GM21825 (cell line): Measurements from ENCODE around the gene FRS2.

Source experiments
- ATAC-seq: cut with Tn5 transposase; IDR thresholded peaks from one replicate; pipeline ENCODE4 v1.9.1; 2021; ENCODE audit warnings: mild to moderate bottlenecking, moderate library complexity; ENCODE audit not compliant: unreplicated experiment

Gene FRS2

DNA sequence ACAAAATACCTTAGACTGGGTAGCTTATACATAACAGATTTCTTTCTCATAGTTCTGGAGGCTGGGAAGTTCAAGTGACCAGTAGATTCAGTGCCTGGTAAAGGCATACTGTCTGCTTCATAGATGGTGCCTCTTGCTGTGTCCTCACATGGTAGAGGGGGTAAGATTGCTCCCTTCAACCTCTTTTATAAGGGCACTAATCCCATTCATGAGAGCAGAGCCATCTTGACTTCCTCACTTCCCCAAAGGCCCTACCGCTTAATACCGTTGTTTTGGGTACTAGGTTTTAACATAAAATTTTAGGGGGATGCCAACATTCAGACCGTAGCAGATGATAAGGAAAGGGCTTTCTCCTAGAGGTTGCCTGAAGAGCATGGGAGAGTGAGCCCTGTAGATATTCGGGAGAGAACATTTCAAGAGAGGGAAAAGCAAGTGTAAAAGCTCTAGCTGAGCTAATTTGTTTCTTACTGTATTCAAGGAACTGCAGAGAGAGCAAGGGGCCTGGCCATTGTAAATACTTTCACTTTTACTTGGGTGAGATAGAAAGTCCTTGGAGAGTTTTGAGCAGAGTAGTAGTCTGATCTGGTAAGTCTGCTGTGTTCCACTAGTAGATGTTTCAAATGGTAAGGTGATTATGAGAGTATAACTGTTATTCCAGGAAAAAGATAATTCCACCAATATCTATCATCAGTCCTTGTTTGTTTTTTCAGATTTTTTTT is 27.3 kb downstream of the FRS2 start:
- ATAC-seq, result peak; percentile 80

DNA sequence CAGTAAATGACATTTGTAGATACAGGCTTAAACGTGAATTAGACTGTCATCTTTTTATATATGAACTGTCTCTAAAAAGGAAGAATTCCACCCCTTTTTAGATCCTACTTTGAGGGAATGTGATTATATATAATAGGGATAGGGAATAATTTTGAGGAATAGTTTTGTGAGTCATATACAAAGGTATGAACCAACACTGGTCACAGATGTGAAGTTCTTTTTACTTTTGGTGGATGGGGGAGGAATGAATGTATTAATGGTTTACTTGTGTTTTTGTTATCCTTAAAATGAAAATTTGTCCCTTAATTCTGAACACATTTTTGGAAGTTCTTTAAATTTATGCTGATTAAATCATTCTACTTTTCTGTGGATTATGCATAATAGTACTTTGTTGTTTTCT is 30.4 kb downstream of the FRS2 start:
- no peak for ATAC-seq

DNA sequence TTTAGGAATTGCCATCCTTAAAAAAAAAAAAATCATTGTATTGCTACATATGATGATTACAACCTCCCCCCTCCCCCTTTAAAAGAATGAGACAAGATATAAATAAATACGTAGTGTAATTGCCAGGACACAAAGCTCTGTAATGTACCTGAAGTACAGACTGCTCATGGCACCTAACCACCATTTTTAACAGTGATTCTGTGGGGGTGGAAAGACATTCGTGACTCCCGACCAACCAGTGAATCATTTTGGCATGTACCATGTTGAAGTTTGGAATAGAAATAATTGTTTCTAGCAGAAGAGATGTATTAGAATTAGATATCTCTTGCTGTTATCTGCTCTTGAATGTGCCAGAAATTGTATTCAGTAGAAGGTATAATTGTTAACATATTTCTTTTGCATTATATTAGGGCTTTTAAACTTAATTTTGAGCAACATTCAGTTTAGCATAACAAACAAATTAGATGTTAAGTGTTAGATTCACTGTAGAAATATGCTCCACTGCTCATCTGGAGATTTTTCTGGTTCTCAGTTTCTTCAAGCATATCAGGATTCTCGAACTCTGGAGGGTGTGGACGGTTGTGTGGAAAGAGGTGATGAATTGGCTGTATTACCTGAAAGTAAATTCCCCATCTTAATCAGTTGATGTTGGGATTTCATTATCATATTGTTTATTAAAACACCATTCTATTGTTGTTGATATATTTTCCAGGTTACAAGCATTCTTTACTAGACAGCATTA is 31.1 kb downstream of the FRS2 start:
- ATAC-seq, result no peak

DNA sequence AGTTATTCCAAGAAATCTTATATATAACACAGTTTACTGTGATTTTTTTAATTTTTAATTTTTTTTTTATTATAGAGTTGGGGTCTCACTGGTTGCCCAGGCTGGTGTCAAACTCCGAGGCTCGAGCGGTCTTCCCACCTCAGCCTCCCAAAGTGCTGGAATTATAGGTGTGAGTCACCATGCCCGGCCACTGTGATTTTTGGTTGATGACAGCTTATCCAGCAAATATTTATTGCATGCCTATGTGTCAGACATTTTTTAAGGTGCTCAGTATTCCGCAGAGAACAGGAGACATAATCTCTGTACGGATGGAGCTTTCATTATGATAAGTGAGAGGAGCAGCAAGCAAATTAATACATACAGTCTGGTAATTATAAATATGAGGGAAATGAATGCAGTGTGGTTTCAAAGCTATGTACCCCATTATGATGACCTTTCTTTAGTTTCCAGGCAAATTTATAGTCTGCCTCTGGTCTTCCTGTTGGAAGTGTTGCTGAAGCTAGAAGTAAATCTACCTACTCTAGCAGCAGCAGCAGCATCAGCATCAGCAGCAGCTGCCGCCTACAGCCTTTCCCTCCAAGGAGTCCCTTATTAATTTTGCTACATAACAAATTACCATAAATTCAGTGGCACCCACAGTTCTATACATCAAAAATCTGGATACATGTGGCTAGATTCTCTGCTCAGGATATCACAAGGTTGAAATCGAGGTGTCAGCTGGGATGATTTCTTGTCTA is 32.3 kb downstream of the FRS2 start:
- no peak for ATAC-seq

DNA sequence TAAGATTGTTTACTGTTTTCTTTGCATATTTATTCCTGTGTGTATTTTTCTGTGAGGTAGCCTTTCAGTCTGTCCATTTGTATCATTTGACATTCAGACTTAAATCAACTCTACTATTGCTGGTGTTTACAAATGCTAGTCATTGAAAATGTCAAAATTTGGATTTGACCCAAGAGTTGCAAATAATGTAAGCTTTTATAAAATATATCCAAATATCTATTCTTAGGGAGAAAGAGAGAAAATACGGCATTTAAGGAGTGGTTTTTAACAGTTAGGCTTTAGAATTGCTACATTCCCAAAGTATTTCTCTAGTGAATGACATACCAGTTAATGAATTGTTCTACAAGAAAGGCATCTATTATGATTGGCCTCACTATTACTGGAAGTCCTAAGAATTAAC is 37.9 kb downstream of the FRS2 start:
- ATAC-seq, result no peak

DNA sequence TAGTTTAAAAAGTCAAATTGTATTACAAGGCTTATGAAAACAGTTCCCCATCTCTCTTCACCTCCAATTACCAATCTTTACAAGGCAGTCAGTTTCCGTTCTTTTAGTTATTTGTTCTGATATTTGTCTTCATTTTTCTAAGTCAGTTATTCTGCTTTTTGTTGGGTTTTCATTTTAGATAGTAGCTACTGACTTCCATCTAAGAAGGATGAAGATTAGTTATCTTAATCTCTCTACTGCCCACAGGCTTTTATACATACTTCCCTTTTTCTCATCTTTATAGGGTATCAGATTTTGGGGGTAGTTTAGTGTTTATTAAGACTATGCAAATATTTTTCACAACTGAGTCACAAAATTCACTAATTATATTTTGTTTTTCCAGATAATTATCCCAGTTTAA is 38.4 kb downstream of the FRS2 start:
- no peak for ATAC-seq

DNA sequence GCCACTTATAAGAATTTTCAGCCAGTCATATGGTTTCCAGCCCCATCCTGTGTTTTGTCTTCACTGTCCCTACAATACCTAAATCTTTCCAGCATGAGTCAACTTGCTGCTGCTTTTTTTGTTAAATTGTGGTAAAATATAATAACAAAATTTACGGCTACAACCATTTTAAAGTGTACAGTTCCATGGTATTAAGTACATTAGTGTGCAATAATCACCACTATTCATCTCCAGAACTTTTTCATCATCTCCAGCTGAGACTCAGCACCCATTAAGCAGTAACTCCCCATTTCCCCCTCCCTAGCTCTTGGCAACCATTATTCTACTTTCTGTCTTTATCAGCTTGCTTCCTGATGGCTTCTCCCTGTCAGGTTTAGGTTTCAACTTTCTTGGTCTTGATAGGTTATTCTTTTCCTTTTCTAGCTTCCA is 39.1 kb downstream of the FRS2 start:
- ATAC-seq, result no peak

DNA sequence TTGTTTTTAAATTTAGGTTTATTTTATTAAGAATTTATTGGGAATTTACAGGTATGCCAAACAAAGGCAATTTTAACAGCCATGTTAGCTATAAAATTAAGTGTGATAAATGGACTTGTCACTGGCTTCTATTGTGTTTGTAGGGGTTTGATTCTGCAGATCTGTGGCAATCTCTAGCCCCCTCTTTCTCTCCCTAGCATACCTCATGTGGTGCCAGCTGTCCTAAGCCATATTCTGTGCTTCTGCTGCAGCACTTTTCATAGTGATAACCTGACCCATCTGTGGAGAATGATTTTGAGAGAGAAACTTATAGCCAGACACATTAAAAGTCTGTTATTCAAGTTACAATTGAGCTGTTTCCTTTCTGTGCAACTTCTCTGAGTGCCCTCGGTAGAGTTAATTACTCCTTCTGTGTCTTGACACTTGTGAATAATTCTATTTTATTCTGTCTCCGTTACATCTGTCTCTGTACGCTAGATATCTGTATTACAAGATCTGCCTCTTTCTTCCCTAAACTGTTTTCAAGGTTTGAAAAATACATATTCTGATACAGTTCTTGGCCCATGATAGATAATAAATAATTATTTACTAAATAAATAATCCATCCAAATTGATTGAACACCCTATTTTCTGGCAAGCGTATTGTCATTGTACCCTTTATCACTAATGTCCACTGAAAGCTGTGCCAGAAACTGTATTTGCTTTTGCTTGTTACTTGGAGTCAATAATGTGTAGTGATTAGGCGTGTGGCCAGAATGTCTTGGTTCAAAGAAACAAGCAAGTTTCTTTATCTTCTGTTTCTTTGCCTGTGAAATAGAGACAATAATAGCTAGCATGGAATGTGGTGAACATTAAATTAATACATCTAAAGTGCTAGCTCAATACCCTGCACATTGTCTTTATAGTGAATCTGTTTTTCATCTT is 40.0 kb downstream of the FRS2 start:
- no peak for ATAC-seq

DNA sequence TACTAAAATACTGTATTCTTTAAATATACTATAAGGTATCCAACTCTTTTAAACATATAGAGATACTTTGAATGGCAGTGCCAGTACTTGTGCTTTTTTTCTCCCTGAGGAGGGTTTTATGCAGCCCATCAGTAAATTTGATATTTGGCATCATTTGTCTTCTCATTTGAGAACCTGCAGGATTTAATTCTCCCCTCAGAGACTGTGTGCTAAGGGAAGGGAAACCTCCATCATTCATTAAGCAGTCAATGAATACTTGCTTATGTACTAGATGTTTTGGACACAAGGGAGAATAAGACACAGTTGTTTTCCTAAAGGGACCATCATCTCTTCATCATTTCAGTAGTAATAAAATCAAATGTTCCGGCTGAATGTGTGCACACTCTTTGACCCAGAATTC is 40.8 kb downstream of the FRS2 start:
- no peak for ATAC-seq

DNA sequence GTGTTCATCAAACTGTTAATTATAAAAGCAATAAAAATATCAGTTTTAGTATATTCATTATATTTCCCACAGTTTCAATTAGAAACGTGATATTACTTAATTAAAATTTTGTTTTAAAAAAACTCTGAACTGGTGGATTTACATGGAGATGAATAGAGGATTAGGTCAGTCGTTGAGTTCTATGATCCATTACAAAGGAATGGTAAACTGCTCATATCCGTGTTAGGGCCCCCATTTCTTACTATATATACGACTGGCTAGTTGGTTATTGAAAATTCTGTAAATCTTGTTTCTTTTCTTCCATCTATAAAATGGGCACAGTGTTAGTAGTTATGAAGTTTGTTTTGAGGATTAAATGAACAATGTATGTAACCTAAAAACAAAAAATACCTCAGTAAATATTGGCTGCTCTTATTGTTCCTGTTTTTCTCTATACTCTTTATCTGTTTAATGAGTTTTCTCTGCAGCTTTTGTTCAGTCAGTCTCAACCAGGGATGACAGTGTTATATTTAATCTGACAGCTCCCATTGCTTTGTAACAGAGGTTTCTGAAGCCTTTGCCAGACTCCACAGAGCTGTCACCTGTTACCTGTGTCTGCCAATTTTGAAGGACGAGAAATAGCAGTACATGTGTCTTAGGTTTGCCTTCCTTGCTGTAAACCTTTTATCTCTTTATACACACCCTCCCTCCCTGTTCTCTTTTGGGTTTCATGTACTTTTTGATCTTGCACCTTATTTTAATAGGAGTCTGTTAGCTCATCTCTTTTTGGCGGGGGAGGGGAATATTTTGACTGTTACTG is 41.5 kb downstream of the FRS2 start:
- ATAC-seq, result no peak

DNA sequence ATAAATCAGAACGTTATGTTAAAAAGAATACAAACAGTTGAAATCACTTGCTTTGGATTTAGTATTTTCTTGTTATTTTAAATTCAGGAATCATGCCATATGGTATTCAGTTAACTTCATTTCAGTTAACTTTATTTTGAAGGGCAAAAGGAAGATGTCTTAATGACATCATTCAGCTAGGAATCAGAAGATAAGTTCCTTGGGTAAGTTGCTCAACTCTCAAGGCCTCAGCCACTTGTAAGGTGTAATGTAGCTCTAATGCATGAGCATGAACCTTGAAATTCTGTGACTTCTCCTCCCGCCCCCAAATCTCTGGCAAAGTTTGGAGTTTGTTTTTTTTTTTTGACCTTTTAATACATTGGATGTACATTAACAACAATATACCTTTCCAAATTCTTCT is 42.6 kb downstream of the FRS2 start:
- ATAC-seq, result no peak

DNA sequence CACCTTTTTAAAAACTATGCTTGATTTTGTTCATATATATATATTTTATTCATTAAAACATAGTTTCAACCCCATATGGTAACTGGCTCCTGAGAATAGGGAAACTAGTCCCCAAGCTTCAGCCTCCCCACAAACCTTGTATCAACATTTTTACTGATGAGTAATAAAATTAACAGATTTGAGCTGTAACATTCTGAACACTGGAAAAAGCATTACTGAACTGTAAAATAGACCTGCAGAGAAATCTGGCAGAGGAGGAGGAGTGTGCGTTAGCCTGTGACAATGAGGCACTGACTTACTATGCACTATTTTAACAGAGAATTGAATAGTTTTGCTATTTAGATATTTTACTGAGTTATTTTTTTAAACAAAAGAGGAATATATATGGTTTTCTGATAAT is 43.1 kb downstream of the FRS2 start:
- ATAC-seq, result no peak

DNA sequence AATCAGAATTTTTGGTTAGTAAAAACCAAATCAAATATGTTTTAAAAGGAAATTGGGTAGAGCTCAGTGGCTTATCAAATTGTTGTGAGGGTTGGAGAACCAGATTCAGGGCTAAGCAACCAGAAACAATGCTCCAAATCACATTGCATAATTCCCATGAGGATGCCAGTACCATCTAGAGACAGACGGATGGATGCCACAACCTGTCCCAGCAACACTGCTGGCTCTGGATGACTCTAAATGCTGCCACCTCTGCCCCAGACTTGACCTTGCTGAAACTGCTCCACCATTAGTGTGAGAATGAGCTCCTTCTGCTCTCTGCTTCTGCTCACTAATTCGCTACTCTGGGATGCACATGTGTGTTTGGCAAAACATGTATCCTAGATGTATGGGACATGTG is 43.9 kb downstream of the FRS2 start:
- no peak for ATAC-seq

DNA sequence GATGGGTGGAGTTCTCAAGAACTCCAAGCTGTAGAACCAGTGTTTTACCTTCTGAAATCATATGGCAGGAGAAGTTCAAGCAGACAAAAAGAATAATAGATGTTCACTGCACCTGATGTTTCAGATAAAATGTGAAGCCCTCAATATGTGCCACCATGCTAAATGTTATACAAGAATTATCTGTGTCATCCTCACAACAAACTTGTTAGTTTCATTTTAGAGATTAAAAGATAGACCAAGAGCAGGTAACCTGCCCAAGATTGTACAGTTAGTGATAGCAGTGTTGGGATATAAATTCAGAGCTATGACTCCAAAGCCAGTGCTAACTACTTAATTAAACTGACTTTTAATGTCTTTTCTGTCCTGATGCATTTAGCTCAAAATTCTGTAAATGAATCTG is 44.7 kb downstream of the FRS2 start:
- ATAC-seq, result no peak

DNA sequence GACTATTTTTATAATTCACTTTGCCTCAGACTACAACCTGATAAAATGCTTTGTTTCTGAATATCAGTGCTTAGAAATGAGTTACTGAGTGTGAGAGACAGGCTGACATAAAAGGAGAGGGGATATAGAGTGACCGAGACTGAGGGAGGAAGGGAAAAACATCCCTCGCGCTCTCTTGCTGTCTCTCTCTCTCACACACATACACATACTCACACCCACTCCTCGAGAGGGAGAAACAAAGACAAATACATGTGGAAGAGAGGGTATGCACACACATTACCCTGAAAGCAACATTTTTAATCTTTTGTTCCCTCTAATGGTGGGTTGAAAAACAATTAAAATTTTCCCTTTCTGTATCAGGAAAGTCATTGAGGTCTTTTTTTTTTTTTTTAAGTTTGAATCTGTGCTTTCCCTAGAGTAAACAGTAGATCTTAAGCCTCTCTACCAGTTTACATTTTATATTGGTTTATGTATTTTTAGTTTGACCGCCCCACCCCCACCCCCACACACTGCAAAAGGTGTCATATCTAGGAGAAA is 45.3 kb downstream of the FRS2 start:
- no peak for ATAC-seq

DNA sequence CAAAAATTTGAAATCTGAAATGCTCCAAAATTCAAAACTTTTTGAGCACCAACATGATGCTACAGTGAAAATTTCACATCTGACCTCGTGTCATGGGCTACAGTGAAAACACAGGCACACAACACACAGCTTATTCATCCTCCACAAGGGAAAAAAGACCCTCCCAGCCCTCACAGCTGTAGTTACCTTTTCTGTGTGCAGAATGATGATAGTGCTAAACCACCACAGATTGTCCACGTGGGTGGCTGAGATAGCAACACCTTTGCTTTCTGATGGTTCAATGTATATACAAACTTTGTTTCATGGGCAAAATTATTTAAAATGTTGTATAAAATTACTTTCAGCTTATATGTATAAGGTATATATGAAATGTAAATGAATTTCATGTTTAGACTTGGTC is 46.8 kb downstream of the FRS2 start:
- ATAC-seq, result no peak

DNA sequence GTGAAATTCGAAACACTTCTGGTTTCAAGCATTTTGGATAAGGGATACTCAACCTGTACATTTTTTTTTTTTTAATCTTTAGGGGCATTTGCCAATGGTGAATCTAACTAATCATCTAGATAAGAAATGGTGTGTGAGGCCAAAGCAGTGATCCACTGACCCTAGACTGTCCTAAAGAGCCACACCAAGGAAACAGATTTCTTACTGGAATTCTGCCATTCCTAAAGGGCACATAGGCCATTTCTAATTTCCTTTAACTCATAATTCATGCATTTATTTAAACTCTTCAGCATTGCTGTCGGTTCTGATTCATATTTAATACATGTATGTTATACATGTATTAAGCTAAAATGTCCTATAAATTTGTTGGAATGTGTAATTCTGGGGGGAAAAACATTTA is 47.2 kb downstream of the FRS2 start:
- ATAC-seq, result no peak

DNA sequence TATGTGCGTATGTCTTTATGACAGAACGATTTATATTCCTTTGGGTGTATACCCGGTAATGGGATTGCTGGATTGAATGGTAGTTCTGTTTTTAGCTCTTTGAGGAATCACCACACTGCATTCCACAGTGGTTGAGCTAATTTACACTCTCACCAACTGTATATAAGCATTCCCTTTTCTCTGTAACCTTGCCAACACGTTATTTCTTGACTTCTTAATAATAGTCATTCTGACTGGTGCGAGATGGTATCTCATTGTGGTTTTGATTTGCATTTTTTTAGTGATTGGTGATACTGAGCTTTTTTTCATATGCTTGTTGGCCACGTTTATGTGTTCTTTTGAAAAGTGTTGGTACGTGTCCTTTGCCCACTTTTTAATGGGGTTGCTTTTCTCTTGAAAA is 49.7 kb downstream of the FRS2 start:
- no peak for ATAC-seq

DNA sequence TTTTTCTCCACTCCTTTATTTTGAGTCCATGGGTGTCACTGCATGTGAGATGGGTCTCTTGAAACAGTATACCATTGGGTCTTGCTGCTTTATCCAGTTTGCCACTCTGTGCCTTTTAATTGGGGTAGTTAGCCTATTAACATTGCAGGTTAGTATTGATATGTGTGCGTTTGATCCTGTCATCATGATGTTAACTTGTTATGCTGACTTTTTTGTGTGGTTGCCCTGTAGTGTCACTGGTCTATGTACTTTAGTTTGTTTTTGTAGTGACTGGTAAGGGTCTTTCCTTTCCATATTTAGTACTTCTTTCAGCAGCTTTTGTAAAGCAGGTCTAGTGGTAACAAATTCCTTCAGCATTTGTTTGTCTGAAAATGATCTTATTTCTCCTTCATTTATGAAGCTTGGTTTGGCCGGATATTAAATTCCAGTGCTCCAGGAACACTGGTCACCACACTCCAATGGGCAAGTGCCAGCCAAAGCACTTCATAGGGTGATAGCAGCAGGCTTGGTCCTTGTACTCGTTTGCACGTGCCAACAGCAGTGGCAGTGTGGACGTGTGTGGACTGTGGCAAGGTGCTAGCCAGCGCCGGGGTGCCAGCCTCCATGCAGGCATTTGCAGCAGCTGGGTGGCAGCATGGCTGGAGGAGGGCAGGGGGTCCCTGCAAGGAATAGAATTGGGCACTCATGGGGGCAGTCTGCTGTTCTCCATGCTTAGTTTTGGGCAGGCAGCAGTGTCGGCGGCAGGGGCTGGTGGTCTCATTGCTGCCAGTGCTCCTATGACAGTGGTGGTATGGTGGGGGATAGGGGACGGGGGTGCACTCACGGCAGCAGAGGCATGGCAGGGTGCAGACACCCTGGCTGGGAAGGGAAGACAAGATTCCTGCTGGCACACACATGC is 53.5 kb downstream of the FRS2 start:
- ATAC-seq, result no peak
